ENCODE data around the gene CAMK2N2.
"Not testable (repeated sequence)": the region's sequence is repeated elsewhere in the genome, so short reads cannot be mapped to it uniquely, and the experiment has no call there.

The CAMK2N2 gene

GRCh38 chr3:184275381-184275701, 14.0 kb upstream of the CAMK2N2 start:
- no peak for DNase-seq (ENCODE audit: low read depth in 2 of 2, low spot score in 1 of 2)

DNA sequence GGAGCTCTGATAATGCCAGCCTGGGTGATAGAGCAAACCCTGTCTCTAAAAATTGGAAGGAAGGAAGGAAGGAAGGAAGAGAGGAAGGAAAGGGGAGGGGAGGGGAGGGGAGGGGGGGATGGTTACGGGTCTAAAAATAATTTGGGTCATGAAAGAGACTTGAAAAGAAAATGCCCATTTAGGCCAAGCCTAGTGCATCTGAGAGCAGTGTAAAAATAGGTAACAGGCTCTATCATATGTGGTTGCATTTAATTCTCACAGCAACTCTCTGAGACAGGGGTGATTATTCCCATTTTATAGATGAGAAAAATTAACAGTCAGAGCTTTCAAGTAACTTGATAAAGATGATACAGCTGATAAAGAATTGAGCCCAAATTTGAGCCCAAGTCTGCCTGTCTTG, 10.9 kb upstream of the CAMK2N2 start:
- DNase-seq (ENCODE audit: low read depth in 2 of 2, low spot score in 1 of 2): no peak

- DNase-seq (ENCODE audit: low read depth in 2 of 2, low spot score in 1 of 2): not testable (repeated sequence)
These were observed 5.9 kb upstream of the CAMK2N2 start for GRCh38 chr3:184267249-184267648.

- no peak for DNase-seq (ENCODE audit: low read depth in 2 of 2, low spot score in 1 of 2)
These were observed 1.4 kb upstream of the CAMK2N2 start for GRCh38 chr3:184262764-184263179.

- no peak for DNase-seq (ENCODE audit: low read depth in 2 of 2, low spot score in 1 of 2)
These were observed 756 bp upstream of the CAMK2N2 start for GRCh38 chr3:184261854-184262763.

- no peak for DNase-seq (ENCODE audit: low read depth in 2 of 2, low spot score in 1 of 2)
These were observed 556 bp downstream of the CAMK2N2 start for GRCh38 chr3:184260724-184261269.

- no peak for DNase-seq (ENCODE audit: low read depth in 2 of 2, low spot score in 1 of 2)
These were observed 1.3 kb downstream of the CAMK2N2 start for GRCh38 chr3:184259878-184260723.

- no peak for DNase-seq (ENCODE audit: low read depth in 2 of 2, low spot score in 1 of 2)
These were observed 1.9 kb downstream of the CAMK2N2 start for GRCh38 chr3:184259396-184259877.

DNA sequence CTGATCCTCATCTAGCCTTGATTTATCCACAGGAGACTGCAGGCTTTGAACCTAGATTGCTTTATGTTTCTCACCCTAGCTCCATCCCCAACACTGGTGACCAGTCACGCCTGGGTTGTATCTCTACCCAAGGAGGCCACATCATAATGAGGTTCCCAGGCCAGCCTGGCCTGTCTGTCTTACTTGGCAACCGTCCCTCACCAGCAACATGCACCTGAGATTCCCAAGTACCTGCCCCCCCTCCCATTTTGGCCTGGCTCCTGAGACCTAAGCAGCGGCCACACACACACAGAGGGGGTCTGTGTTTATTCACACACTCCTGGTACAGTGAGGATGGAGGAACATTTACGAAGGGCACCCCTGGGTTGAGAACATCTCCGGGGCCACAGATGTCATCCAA, 2.4 kb downstream of the CAMK2N2 start:
- DNase-seq (ENCODE audit: low read depth in 2 of 2, low spot score in 1 of 2): no peak

DNA sequence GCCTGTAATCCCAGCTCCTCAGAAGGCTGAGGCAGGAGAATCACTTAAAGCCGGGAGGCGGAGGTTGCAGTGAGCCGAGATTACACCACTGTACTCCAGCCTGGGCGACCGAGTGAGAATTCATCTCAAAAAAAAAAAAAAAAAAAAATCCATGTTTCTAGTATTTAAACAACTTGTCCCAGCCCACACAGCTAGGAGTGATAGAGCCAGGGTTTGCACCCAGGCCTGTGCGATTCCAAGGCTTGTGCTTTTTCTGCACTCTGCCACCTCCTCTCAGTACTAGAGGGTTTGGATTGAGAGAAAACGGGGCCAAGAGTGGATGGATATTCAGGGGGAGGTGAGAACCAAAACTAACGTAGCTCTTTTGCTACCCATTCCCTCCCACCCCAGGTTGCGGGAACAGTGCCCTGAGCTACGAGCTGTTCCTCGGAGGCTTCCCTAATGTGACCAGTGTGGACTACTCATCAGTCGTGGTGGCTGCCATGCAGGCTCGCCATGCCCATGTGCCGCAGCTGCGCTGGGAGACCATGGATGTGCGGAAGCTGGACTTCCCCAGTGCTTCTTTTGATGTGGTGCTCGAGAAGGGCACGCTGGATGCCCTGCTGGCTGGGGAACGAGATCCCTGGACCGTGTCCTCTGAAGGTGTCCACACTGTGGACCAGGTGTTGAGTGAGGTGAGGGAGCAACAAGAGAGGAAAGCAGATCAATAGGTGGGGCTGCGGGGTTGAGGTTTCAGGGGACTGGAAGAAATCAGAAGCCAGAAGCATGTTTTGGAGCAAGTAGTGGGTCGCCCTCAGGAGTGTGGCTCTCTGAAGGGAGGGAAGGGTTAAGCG, 4.1 kb downstream of the CAMK2N2 start:
- no peak for DNase-seq (ENCODE audit: low read depth in 2 of 2, low spot score in 1 of 2)

GRCh38 chr3:184255291-184256039, 5.9 kb downstream of the CAMK2N2 start:
- no peak for DNase-seq (ENCODE audit: low read depth in 2 of 2, low spot score in 1 of 2)

- DNase-seq (ENCODE audit: low read depth in 2 of 2, low spot score in 1 of 2): peak; percentile 76 to 81
These were observed 11.1 kb downstream of the CAMK2N2 start for GRCh38 chr3:184250167-184250828.

- DNase-seq (ENCODE audit: low read depth in 2 of 2, low spot score in 1 of 2): peak; percentile 81 to 89
These were observed 11.8 kb downstream of the CAMK2N2 start, which contains the start of gene EEF1AKMT4 for GRCh38 chr3:184249412-184250166. EEF1AKMT4 (plus strand) TSS chr3:184249672; CDS start chr3:184249695, 23 bp downstream.

DNA sequence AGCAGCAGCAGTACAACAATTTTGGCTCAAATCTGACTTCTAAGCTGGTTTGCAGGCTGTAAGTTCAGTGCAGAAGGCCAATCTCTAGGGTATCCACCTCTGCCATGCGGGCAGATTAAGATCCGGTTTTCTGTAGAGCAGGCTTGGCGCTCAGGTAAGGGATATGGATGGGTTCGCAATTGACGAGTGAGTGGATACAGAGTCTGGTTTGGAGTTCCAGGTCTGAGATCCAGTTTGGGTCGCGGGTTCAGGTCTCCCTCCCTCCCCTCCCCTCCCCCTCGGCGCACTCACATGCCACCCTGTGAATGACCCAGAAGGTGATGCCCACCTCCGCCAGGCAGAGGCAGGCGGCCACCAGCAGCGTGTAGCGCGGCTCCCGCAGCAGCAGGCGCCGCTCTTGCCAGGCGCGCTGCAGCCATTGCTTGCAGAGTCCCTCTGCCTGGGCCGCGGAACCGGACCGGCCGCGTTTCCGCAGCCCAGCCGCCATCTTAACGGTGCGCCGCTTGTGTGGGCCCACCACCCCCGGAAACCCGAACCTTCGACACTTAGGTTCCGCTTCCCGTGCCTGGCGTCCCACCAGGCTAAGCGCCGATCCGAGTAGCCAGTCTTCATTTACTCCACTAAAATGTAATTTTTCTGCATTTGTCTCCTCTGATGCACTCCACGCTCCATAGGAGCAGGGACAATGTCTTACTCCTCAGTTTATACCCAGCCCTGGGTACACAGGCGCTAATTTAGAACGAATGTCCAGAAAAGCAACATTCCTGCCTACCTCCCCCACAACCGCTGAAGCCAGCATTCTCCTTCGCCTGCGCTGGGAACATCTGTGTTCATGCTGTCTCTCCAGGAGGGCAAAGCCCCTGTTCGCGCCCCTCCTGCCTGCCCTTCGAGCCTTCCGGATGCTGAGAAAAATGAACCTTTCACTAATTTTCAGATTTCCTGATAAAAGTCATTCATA, 12.6 kb downstream of the CAMK2N2 start, which contains the start of gene ALG3:
Gene ALG3 (minus strand): TSS at position 509 of the 958 bp plus-strand sequence. CDS start 22 bp downstream, at position 487.
- DNase-seq (ENCODE audit: low read depth in 2 of 2, low spot score in 1 of 2): peak; percentile 67 to 75

- no peak for DNase-seq (ENCODE audit: low read depth in 2 of 2, low spot score in 1 of 2)
These were observed 19.1 kb downstream of the CAMK2N2 start for GRCh38 chr3:184242297-184242685.

- no peak for DNase-seq (ENCODE audit: low read depth in 2 of 2, low spot score in 1 of 2)
These were observed 19.7 kb downstream of the CAMK2N2 start for GRCh38 chr3:184241447-184242296.

- no peak for DNase-seq (ENCODE audit: low read depth in 2 of 2, low spot score in 1 of 2)
These were observed 20.3 kb downstream of the CAMK2N2 start for GRCh38 chr3:184241141-184241446.

Data from stimulated activated CD8-positive, alpha-beta memory T cell treated with anti-CD3 and anti-CD28 coated beads, Interleukin-4, amount 100 ng/mL, for 1 hour (primary cell).